A673 (cell line): ENCODE results near the gene PKM. TPM values are rescaled to one million over a fixed set of nuclear protein-coding genes. Genes with fewer than 3 reads are reported as not detected.
A peak's percentile ranks its signal among the peaks of the same experiment; 100 is the strongest.

Source experiments
- BruUV-seq: library from RNA; stranded (reverse); fragments of 400-500 nt; replicated peaks from 2 replicates; lab custom pipeline; 2021; lab: Mats Ljungman, UMichigan
- CTCF ChIA-PET: fragments of 300-600 bp; sonication (Branson Sonifier 250); formaldehyde crosslinking; loops from one replicate; lab custom pipeline; 2022; ENCODE audit warnings: antibody characterized with exemption; lab: Charles Lee
- POLR2A ChIA-PET: fragments of 300-600 bp; sonication (Branson Sonifier 250); formaldehyde crosslinking; loops from one replicate; lab custom pipeline; 2022; ENCODE audit warnings: antibody characterized with exemption; ENCODE audit not compliant: low non-redundant PET; lab: Charles Lee
- DNase-seq: peaks from one replicate; pipeline ENCODE4 v3.0.0-alpha.2; 2015; ENCODE audit warnings: low spot score
- H3K27ac ChIP-seq: fragments of 200-600 bp; sonication (generic); 2 replicates; pipeline ENCODE4 v1.5.1; 2016; ENCODE audit warnings: mixed run types, low read depth, mild to moderate bottlenecking, mixed read lengths, antibody characterized with exemption, low read length; ENCODE audit not compliant: poor library complexity, severe bottlenecking
- H3K27me3 ChIP-seq: fragments of 200-600 bp; sonication (generic); replicated peaks from 2 replicates; pipeline ENCODE4 v1.6.1; 2017; ENCODE audit warnings: mixed run types, low read depth, mild to moderate bottlenecking, mixed read lengths, antibody characterized with exemption, low read length; ENCODE audit not compliant: insufficient read depth, poor library complexity
- H3K36me3 ChIP-seq: fragments of 200-600 bp; sonication (generic); 2 replicates; pipeline ENCODE4 v1.6.1; 2016; ENCODE audit warnings: mixed run types, mild to moderate bottlenecking, mixed read lengths, antibody characterized with exemption, low read length; ENCODE audit not compliant: insufficient read depth, poor library complexity, severe bottlenecking
- H3K4me1 ChIP-seq: fragments of 200-600 bp; sonication (generic); 2 replicates; pipeline ENCODE4 v1.6.1; 2017; ENCODE audit warnings: mixed run types, mild to moderate bottlenecking, mixed read lengths, antibody characterized with exemption, low read length; ENCODE audit not compliant: insufficient read depth, poor library complexity, severe bottlenecking
- H3K4me3 ChIP-seq: fragments of 200-600 bp; sonication (generic); 2 replicates; pipeline ENCODE4 v1.5.1; 2016; ENCODE audit warnings: low read depth, mixed run types, mild to moderate bottlenecking, mixed read lengths, low read length; ENCODE audit not compliant: poor library complexity, severe bottlenecking
- H3K9me3 ChIP-seq: fragments of 200-600 bp; sonication (generic); 2 replicates; pipeline ENCODE4 v1.6.1; 2016; ENCODE audit warnings: mixed run types, low read depth, mild to moderate bottlenecking, mixed read lengths, antibody characterized with exemption, low read length; ENCODE audit not compliant: poor library complexity, severe bottlenecking
- CTCF ChIP-seq: fragments of 300-800, 200-600 bp; sonication (generic); conservative IDR thresholded peaks from 2 replicates; pipeline ENCODE4 v1.5.1; 2017; ENCODE audit warnings: low read depth, mild to moderate bottlenecking, antibody characterized with exemption, low read length, moderate library complexity, mixed read lengths
- EZH2 ChIP-seq: fragments of 200-600 bp; sonication (generic); IDR thresholded peaks from 2 replicates; pipeline ENCODE4 v1.6.1; 2017; ENCODE audit warnings: borderline replicate concordance, low read depth, mild to moderate bottlenecking, mixed read lengths, antibody characterized with exemption, low read length; ENCODE audit not compliant: poor library complexity, severe bottlenecking
- intact Hi-C: fragments of 100-400 bp; cut with micrococcal nuclease; formaldehyde crosslinking; loops from one replicate; pipeline ENCODE4 v1.10.0; 2022; ENCODE audit not compliant: unreplicated experiment
- total RNA-seq: library from RNA; stranded (reverse); gene quantifications from 2 replicates; pipeline ENCODE4 v1.2.3, GENCODE V29; 2021

The PKM gene
- total RNA-seq, 1 experiment from 2014 or later: 1,955 TPM

GRCh38 chr15:72202302-72202701, 28.7 kb downstream of the PKM start:
- no peaks in the 10 kb centered on the region for H3K4me1 ChIP-seq
- CTCF ChIA-PET: no interaction called here
- DNase-seq: no peak
- H3K36me3 ChIP-seq: peaks cover 95% of the 10 kb centered on the region
- no peak overlapping the region for H3K27ac ChIP-seq
- no peaks in the 10 kb centered on the region for H3K27me3 ChIP-seq
- no peak overlapping the region for H3K4me3 ChIP-seq
- H3K9me3 ChIP-seq: no peaks in the 10 kb centered on the region
- BruUV-seq: no TSS peak
- intact Hi-C loops: no loop called here
- TF ChIP-seq CTCF (no peak), EZH2 (no peak)
- POLR2A ChIA-PET: no interaction called here

GRCh38 chr15:72201391-72201921, 29.5 kb downstream of the PKM start:
- H3K9me3 ChIP-seq: no peaks in the 10 kb centered on the region
- no peak overlapping the region for H3K4me3 ChIP-seq
- no TSS peak for BruUV-seq
- H3K27me3 ChIP-seq: no peaks in the 10 kb centered on the region
- peaks cover 86% of the 10 kb centered on the region for H3K36me3 ChIP-seq
- intact Hi-C loops: no loop called here
- no peak for DNase-seq
- H3K27ac ChIP-seq: no peak overlapping the region
- TF ChIP-seq EZH2 (no peak), CTCF (no peak)
- ChIA-PET POLR2A (no interaction called here), CTCF (no interaction called here)
- H3K4me1 ChIP-seq: no peaks in the 10 kb centered on the region

GRCh38 chr15:72200395-72201237, 30.4 kb downstream of the PKM start:
- peak overlapping the region; percentile 21 for H3K27ac ChIP-seq
- TF ChIP-seq CTCF (no peak), EZH2 (no peak)
- no peaks in the 10 kb centered on the region for H3K4me1 ChIP-seq
- ChIA-PET CTCF (interaction anchor here (0.5 kb wide), 1 partner anchor 140 kb away, joined by 5 read pairs; no protein-coding TSS in a partner anchor), POLR2A (no interaction called here)
- no peaks in the 10 kb centered on the region for H3K9me3 ChIP-seq
- no TSS peak for BruUV-seq
- no peak for DNase-seq
- H3K36me3 ChIP-seq: peaks cover 78% of the 10 kb centered on the region
- H3K4me3 ChIP-seq: no peak overlapping the region
- intact Hi-C loops: no loop called here
- no peaks in the 10 kb centered on the region for H3K27me3 ChIP-seq
